Choroid plexus epithelial cell (primary cell): ENCODE measurements around the gene KRTAP2-1.
"Not testable (repeated sequence)": the region's sequence is repeated elsewhere in the genome, so short reads cannot be mapped to it uniquely, and the experiment has no call there.

Experiments used
- DNase-seq: peaks from one replicate; pipeline ENCODE4 v3.0.0-alpha.2; 2010; ENCODE audit warnings: low read depth
- H3K4me3 ChIP-seq: 2 replicates; pipeline ENCODE4 v1.5.1; 2011; ENCODE audit warnings: low read depth, mild to moderate bottlenecking, control low read depth, low read length, moderate library complexity
- CTCF ChIP-seq: conservative IDR thresholded peaks from 2 replicates; pipeline ENCODE4 v1.5.1; 2011; ENCODE audit warnings: low read depth, mild to moderate bottlenecking, control low read depth, inconsistent platforms, low read length, moderate library complexity

The KRTAP2-1 gene

GRCh38 chr17:41052566-41052965, 5.5 kb upstream of the KRTAP2-1 start:
- DNase-seq = no peak
- H3K4me3 ChIP-seq = no peak overlapping the region
- TF ChIP-seq CTCF = no peak

- H3K4me3 ChIP-seq = no peak overlapping the region
- TF ChIP-seq CTCF = no peak
- peak; percentile 69 for DNase-seq
Measured at GRCh38 chr17:41049110-41049509, 2.0 kb upstream of the KRTAP2-1 start.

- H3K4me3 ChIP-seq = no peak overlapping the region
- DNase-seq = peak; percentile 25
- no peak for TF ChIP-seq CTCF
Measured at GRCh38 chr17:41048441-41048840, 1.3 kb upstream of the KRTAP2-1 start.

GRCh38 chr17:41042953-41043352, 4.2 kb downstream of the KRTAP2-1 start:
- TF ChIP-seq CTCF = no peak
- no peak overlapping the region for H3K4me3 ChIP-seq
- no peak for DNase-seq

GRCh38 chr17:41040783-41041571, 6.1 kb downstream of the KRTAP2-1 start, which contains the start of gene KRTAP1-1:
Gene KRTAP1-1 (minus strand): TSS chr17:41041450. CDS start chr17:41041397, 53 bp downstream.
- peak; percentile 17 for DNase-seq
- H3K4me3 ChIP-seq = not testable (repeated sequence)

- no peak for TF ChIP-seq CTCF
- no peak overlapping the region for H3K4me3 ChIP-seq
- DNase-seq = no peak
Measured at GRCh38 chr17:41037853-41038350, 9.2 kb downstream of the KRTAP2-1 start.

GRCh38 chr17:41034346-41034935, 12.7 kb downstream of the KRTAP2-1 start, which contains the start of gene KRTAP1-3:
Gene KRTAP1-3 (minus strand): TSS chr17:41034874. CDS start chr17:41034821, 53 bp downstream.
- not testable (repeated sequence) for DNase-seq

More at GRCh38 chr17:41034346-41034935, 12.7 kb downstream of the KRTAP2-1 start, which contains the start of gene KRTAP1-3:
- H3K4me3 ChIP-seq = not testable (repeated sequence)
